ENCODE data around the gene CCL5. TPM values are rescaled to one million over a fixed set of nuclear protein-coding genes. Genes with fewer than 3 reads are reported as not detected.

The CCL5 gene
- total RNA-seq, 1 experiment from 2014 or later: 0.34 TPM

- TF ChIP-seq ZBTB33 (IDR thresholded peaks at IDR 0.05; ENCODE audit: extremely low read depth, insufficient replicate concordance, low read length) (no peak), CBX3 (IDR thresholded peaks at IDR 0.05; ENCODE audit: low read depth) (no peak), EGR1 (IDR thresholded peaks at IDR 0.05; ENCODE audit: low read depth) (no peak), EZH2phosphoT487 (IDR thresholded peaks at IDR 0.05; ENCODE audit: borderline replicate concordance) (no peak), TCF7L2 (IDR thresholded peaks at IDR 0.05; ENCODE audit: borderline replicate concordance, extremely low read depth, insufficient read depth, insufficient read length) (no peak), POLR2AphosphoS5 (IDR thresholded peaks at IDR 0.05; ENCODE audit: low read depth, low read length) (no peak), JUND (IDR thresholded peaks at IDR 0.05) (no peak), ATF3 (IDR thresholded peaks at IDR 0.05) (no peak), YY1 (IDR thresholded peaks at IDR 0.05; ENCODE audit: extremely low read depth, insufficient replicate concordance, low read depth, low read length) (no peak), FOSL1 (IDR thresholded peaks at IDR 0.05; ENCODE audit: low read depth) (no peak), CEBPB (IDR thresholded peaks at IDR 0.05; ENCODE audit: low read depth) (no peak), ZNF274 (IDR thresholded peaks at IDR 0.05; ENCODE audit: low read depth, low read length) (no peak), EZH2 (IDR thresholded peaks at IDR 0.05) (no peak), SRF (IDR thresholded peaks at IDR 0.05; ENCODE audit: low read depth) (no peak)
These were observed 37.9 kb downstream of the CCL5 start (continued) for GRCh38 chr17:35842239-35842638.

GRCh38 chr17:35841505-35841904 lies 38.7 kb downstream of the CCL5 start:
- CTCF ChIA-PET: no interaction called here
- ATAC-seq: no peak

More at GRCh38 chr17:35841505-35841904, 38.7 kb downstream of the CCL5 start:
- Histone ChIP-seq H3K9ac (ENCODE audit: low read length) (no peak overlapping the region), H3K9me3 (ENCODE audit: control insufficient read depth in 1 of 2, insufficient read depth in 1 of 2, low read depth in 1 of 2, low read length in 2 of 2) (no peaks in the 10 kb centered on the region), H3K4me1 (ENCODE audit: control insufficient read depth in 1 of 2, insufficient read depth in 2 of 2, low read length in 2 of 2) (no peaks in the 10 kb centered on the region), H3K4me3 (replicated peaks in 1 of 2; ENCODE audit: low read depth in 1 of 2, low read length in 2 of 2) (no peak overlapping the region), H3K36me3 (ENCODE audit: control insufficient read depth in 1 of 2, insufficient read depth in 2 of 2, low read length in 2 of 2) (peaks cover 69 to 75% of the 10 kb centered on the region in 2 experiments), H3K27ac (ENCODE audit: low read depth, low read length) (no peak overlapping the region), H4K20me1 (ENCODE audit: insufficient read depth) (peaks cover 8% of the 10 kb centered on the region; the same call in 1 of the 2 replicates), H3K27me3 (ENCODE audit: insufficient read depth, low read length) (no peaks in the 10 kb centered on the region), H3K9me2 (ENCODE audit: insufficient read depth) (no peaks in the 10 kb centered on the region), H3K79me2 (ENCODE audit: insufficient read depth, low read length) (peaks cover 70% of the 10 kb centered on the region), H2AFZ (ENCODE audit: low read depth, low read length, poor library complexity, severe bottlenecking) (no peak overlapping the region), H3K4me2 (ENCODE audit: low read length) (no peak overlapping the region)
- intact Hi-C loops (cut with micrococcal nuclease): loop anchor here (10.0 kb wide), 1 partner anchor 313 kb away; no protein-coding TSS in a partner anchor
- no TSS peak for BruUV-seq (replicated peaks)
- no peak for TF ChIP-seq EGR1 (IDR thresholded peaks at IDR 0.05; ENCODE audit: low read depth)
- TF ChIP-seq TCF7L2 (IDR thresholded peaks at IDR 0.05; ENCODE audit: borderline replicate concordance, extremely low read depth, insufficient read depth, insufficient read length): no peak
- TF ChIP-seq ELF1 (IDR thresholded peaks at IDR 0.05; ENCODE audit: borderline replicate concordance, low read depth): no peak
- no peak for TF ChIP-seq ATF3 (IDR thresholded peaks at IDR 0.05)
- TF ChIP-seq FOSL1 (IDR thresholded peaks at IDR 0.05; ENCODE audit: low read depth): no peak
- no peak for TF ChIP-seq POLR2AphosphoS5 (IDR thresholded peaks at IDR 0.05; ENCODE audit: low read depth, low read length)
- no peak for TF ChIP-seq ZNF274 (IDR thresholded peaks at IDR 0.05; ENCODE audit: low read depth, low read length)
- TF ChIP-seq YY1 (IDR thresholded peaks at IDR 0.05; ENCODE audit: extremely low read depth, insufficient replicate concordance, low read depth, low read length): no peak
- TF ChIP-seq CEBPB (IDR thresholded peaks at IDR 0.05; ENCODE audit: low read depth): no peak
- no peak for TF ChIP-seq CBX3 (IDR thresholded peaks at IDR 0.05; ENCODE audit: low read depth)
- TF ChIP-seq JUND (IDR thresholded peaks at IDR 0.05): no peak
- no peak for TF ChIP-seq SIN3A (IDR thresholded peaks at IDR 0.05; ENCODE audit: low read depth)
- TF ChIP-seq CTCF (IDR thresholded peaks at IDR 0.05 in 2 of 3, conservative IDR thresholded peaks at IDR 0.05 in 1 of 3; ENCODE audit: borderline replicate concordance in 1 of 3, insufficient read depth in 1 of 3, low read depth in 2 of 3, low read length in 2 of 3): no peak
- TF ChIP-seq MAX (IDR thresholded peaks at IDR 0.05): no peak
- DNase-seq (ENCODE audit: low read depth, low spot score): no peak
- POLR2A ChIA-PET: interaction anchor here (0.9 kb wide), 1 partner anchor 32 kb away, joined by 5 read pairs; the partner anchor contains the start of gene TAF15
- RAD21 ChIA-PET (ENCODE audit: low non-redundant PET in 1 of 2, low total read pairs in 2 of 2, uncharacterized antibody in 2 of 2, unreplicated experiment in 2 of 2): interaction anchor here in 1 of 2 experiments (0.6 kb wide), 1 partner anchor 11 kb away, joined by 5 read pairs; no protein-coding TSS in a partner anchor

All from HCT116 (cell line).